ENCODE results near the gene FEZF1.

GRCh38 chr7:122339145-122339904 is 34.8 kb upstream of the FEZF1 start:
- no peak for TF ChIP-seq CTCF (IDR thresholded peaks at IDR 0.05; ENCODE audit: insufficient read depth, low read length, poor library complexity, severe bottlenecking)
- no peak for TF ChIP-seq EZH2phosphoT487 (conservative IDR thresholded peaks at IDR 0.05; ENCODE audit: low read length)
